ENCODE measurements around the gene OXA1L. TPM values are rescaled to one million over a fixed set of nuclear protein-coding genes. Genes with fewer than 3 reads are reported as not detected.
"Not testable (repeated sequence)": the region's sequence is repeated elsewhere in the genome, so short reads cannot be mapped to it uniquely, and the experiment has no call there.

Gene OXA1L
- total RNA-seq, 6 experiments from 2014 or later: 87.1 to 108 (median 92.9) TPM

DNA sequence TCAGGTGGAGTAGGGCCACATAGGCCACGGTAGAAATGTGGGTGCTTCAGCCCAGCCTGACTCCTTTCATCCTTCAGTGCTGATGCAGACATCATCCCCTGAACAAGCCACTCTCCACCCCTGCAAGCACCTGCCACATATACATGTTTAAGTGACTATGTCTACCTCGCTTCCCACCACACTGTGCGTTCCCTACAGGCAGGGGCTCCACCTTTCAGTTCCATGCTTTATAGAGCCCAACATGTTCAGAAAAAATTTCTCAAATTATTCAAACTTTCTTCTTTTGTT is 37.1 kb downstream of the OXA1L start:
- TF ChIP-seq, protein P1, sequence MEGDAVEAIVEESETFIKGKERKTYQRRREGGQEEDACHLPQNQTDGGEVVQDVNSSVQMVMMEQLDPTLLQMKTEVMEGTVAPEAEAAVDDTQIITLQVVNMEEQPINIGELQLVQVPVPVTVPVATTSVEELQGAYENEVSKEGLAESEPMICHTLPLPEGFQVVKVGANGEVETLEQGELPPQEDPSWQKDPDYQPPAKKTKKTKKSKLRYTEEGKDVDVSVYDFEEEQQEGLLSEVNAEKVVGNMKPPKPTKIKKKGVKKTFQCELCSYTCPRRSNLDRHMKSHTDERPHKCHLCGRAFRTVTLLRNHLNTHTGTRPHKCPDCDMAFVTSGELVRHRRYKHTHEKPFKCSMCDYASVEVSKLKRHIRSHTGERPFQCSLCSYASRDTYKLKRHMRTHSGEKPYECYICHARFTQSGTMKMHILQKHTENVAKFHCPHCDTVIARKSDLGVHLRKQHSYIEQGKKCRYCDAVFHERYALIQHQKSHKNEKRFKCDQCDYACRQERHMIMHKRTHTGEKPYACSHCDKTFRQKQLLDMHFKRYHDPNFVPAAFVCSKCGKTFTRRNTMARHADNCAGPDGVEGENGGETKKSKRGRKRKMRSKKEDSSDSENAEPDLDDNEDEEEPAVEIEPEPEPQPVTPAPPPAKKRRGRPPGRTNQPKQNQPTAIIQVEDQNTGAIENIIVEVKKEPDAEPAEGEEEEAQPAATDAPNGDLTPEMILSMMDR (IDR thresholded peaks at IDR 0.05): no peak
- peaks cover 21% of the 10 kb centered on the region for H3K27me3 Mint-ChIP-seq (ENCODE audit: insufficient read depth)
- no peak for DNase-seq
- no peak overlapping the region for H3K27ac Mint-ChIP-seq
- H3K36me3 Mint-ChIP-seq (ENCODE audit: low read depth): no peaks in the 10 kb centered on the region
- no peak overlapping the region for H3K4me3 Mint-ChIP-seq
- H3K9me3 Mint-ChIP-seq: no peaks in the 10 kb centered on the region
- no peaks in the 10 kb centered on the region for H3K4me1 Mint-ChIP-seq (ENCODE audit: low read depth)

DNA sequence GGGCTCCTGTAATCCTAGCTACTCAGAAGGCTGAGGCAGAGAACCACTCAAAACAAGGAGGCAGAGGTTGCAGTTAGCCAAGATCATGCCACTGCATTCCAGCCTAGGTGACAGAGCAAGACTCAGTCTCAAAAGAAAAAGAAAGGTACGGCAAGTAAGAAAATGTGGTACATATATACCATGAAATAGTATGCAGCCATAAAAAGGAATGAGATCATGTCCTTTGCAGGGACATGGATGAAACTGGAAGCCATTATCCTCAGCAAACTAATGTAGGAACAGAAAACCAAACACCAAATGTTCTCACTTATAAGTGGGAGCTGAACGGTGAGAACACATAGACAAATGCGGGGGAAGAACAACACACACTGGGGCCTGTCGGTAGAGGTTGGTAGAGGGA is 38.7 kb downstream of the OXA1L start:
- H3K36me3 Mint-ChIP-seq (ENCODE audit: low read depth); DNase-seq; H3K4me1 Mint-ChIP-seq (ENCODE audit: low read depth); H3K27ac Mint-ChIP-seq; H3K4me3 Mint-ChIP-seq; H3K9me3 Mint-ChIP-seq: not testable (repeated sequence)
- H3K27me3 Mint-ChIP-seq (ENCODE audit: insufficient read depth): peaks cover 16% of the 10 kb centered on the region

DNA sequence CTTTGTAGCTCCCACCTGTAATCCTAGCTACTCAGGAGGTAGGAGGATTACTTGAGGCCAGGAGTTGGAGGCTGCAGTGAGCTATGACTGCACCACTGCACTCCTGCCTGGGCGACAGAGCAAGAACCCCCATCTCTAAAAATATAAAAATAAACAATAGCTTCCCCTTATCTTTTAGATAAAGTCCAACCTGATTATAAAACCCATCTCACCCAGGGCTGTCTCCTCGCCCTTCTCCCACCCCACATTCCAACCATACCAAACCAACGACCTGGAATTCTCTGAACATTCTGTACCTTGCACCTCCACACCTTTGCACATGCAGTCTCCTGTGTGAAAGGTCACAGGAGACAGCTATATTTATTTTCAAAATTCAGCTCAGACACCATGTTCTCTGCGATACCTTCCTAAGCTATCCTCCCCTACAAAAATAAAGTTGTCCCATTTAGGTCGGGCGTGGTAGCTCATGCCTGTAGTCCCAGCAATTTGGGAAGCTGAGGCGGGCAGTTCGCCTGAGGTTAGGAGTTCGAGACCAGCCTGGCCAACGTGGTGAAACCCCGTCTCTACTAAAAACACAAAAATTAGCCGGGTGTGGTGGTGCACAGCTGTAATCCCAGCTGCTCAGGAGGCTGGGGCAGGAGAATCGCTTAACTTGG is 41.1 kb downstream of the OXA1L start:
- Mint-ChIP-seq H3K27ac (no peak overlapping the region), H3K4me1 (ENCODE audit: low read depth) (no peaks in the 10 kb centered on the region), H3K36me3 (ENCODE audit: low read depth) (no peaks in the 10 kb centered on the region), H3K27me3 (ENCODE audit: insufficient read depth) (peaks cover 13% of the 10 kb centered on the region), H3K9me3 (no peaks in the 10 kb centered on the region), H3K4me3 (no peak overlapping the region)
- TF ChIP-seq, protein P1 (IDR thresholded peaks at IDR 0.05): no peak
- DNase-seq: no peak

DNA sequence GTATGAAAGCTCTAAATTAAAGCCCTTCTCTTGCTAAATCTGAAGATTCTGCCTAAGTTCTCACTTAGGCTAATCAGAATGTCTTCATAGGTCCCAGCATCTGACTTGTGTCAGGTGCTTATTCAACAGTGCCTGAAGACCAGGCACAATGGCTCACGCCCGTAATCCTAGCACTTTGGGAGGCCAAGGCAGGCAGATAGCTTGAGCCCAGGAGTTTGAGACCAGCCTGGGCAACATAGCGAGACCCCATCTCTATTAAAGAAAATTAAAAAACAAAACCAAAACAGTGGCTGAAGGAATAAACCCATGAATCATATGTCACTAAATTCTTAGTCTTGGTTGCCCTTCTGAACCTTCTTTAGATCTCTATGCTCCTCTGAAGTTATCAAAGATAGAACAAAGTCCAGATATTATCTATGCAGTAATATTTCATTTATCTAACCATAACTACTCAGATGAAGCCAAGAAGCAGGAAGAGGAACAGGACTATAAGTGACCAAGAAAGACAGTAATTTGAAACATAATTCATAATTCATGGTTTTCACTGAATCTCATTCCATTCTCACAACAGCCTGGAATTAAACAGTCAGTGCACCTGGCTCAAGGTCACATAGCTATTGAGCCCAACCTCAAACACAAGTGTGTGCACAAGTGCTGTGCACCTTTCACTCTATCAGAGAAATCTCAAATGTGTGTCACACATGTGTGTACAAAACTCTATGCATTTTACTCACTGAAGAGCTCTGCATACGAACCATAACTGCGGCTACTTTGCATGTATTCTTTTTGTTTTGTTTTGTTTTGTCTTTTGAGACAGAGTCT is 42.1 kb downstream of the OXA1L start:
- no peaks in the 10 kb centered on the region for H3K4me1 Mint-ChIP-seq (ENCODE audit: low read depth)
- H3K27me3 Mint-ChIP-seq (ENCODE audit: insufficient read depth): peaks cover 13% of the 10 kb centered on the region
- H3K9me3 Mint-ChIP-seq: no peaks in the 10 kb centered on the region
- no peak overlapping the region for H3K27ac Mint-ChIP-seq
- TF ChIP-seq, protein P1 (IDR thresholded peaks at IDR 0.05): no peak
- H3K36me3 Mint-ChIP-seq (ENCODE audit: low read depth): no peaks in the 10 kb centered on the region
- H3K4me3 Mint-ChIP-seq: no peak overlapping the region
- DNase-seq: no peak

DNA sequence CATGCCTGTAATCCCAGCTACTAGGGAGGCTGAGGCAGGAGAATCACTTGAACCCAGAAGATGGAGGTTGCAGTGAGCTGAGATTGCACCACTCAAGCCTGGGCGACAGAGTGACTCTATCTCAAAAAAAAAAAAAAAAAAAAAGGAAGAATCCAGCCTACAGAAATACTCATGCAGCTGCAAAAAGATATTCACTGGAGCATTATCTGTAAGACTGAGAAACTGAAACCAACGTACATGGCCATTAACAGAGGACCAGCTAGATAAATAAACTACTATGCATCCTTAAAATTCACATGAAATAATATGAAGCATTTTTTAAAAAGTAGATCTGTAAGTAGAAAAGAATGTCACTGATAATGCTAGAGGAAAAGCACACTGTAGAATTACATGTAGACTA is 45.2 kb downstream of the OXA1L start:
- Mint-ChIP-seq H3K9me3 (no peaks in the 10 kb centered on the region), H3K36me3 (ENCODE audit: low read depth) (no peaks in the 10 kb centered on the region), H3K4me1 (ENCODE audit: low read depth) (peaks cover 17% of the 10 kb centered on the region), H3K4me3 (no peak overlapping the region), H3K27ac (no peak overlapping the region), H3K27me3 (ENCODE audit: insufficient read depth) (peaks cover 3% of the 10 kb centered on the region; the same call in 1 of the 2 replicates)
- DNase-seq: no peak
- TF ChIP-seq, protein P1 (IDR thresholded peaks at IDR 0.05): no peak

DNA sequence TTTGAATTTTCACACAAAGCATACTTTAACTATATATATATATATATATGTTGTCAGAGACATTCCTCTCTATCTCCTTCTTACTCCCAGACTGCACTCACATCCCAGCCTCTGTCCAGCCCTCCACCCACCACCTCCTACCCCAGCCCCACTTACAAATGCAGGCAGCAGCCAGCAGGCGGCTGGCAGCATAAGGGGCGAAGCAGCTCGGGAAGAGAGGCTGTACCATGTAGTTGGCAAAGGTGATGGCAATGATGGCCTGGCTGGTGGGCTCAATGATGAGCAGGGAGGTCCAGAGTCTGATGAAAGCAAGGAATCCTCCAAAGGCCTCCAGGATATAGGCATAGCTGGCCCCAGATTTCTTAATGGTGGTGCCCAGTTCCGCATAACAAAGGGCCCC is 46.3 kb downstream of the OXA1L start:
- H3K36me3 Mint-ChIP-seq (ENCODE audit: low read depth): no peaks in the 10 kb centered on the region
- no peaks in the 10 kb centered on the region for H3K9me3 Mint-ChIP-seq
- H3K4me1 Mint-ChIP-seq (ENCODE audit: low read depth): peaks cover 19% of the 10 kb centered on the region
- no peak overlapping the region for H3K27ac Mint-ChIP-seq
- no peak for DNase-seq
- TF ChIP-seq, protein P1 (IDR thresholded peaks at IDR 0.05): 0 out of 2 replicates have a peak, but pooled peaks have one; percentile 7
- H3K27me3 Mint-ChIP-seq (ENCODE audit: insufficient read depth): no peaks in the 10 kb centered on the region
- no peak overlapping the region for H3K4me3 Mint-ChIP-seq
